Measurements from ENCODE around the gene GXYLT1. TPM values are rescaled to one million over a fixed set of nuclear protein-coding genes. Genes with fewer than 3 reads are reported as not detected.

GXYLT1 gene
- polyA plus RNA-seq, 1 of the 3 experiments (the other 2 are of a cell fraction), result 5.0 TPM

GRCh38 chr12:42103155-42103554 is 41.5 kb downstream of the GXYLT1 start:
- Histone ChIP-seq H3K9ac (no peak overlapping the region), H3K4me2 (no peak overlapping the region), H3K9me3 (no peaks in the 10 kb centered on the region), H3K4me3 (ENCODE audit: low read depth in 2 of 2, low read length in 1 of 2) (no peak overlapping the region), H3K79me2 (ENCODE audit: insufficient read depth) (no peaks in the 10 kb centered on the region), H3K4me1 (ENCODE audit: control insufficient read depth in 1 of 2, insufficient read depth in 2 of 2, low read depth in 1 of 2, low read length in 1 of 2) (no peaks in the 10 kb centered on the region; a peak in 2 of 4 replicates), H3F3A (replicated peaks; ENCODE audit: insufficient read depth) (peaks cover 15% of the 10 kb centered on the region), H2AFZ (ENCODE audit: low read depth) (no peak overlapping the region), H3K27ac (ENCODE audit: low read depth in 2 of 2, low read length in 1 of 2) (no peak overlapping the region), H3K9me2 (no peaks in the 10 kb centered on the region), H4K20me1 (ENCODE audit: insufficient read depth) (no peaks in the 10 kb centered on the region), H3K27me3 (ENCODE audit: insufficient read depth) (no peaks in the 10 kb centered on the region), H3K36me3 (replicated peaks in 1 of 2; ENCODE audit: control insufficient read depth in 1 of 2, insufficient read depth in 2 of 2, low read length in 1 of 2) (peaks cover 5 to 7% of the 10 kb centered on the region in 2 experiments)
- no peak for DNase-seq
- TF ChIP-seq PBX3 (IDR thresholded peaks at IDR 0.05), result no peak
- no peak for TF ChIP-seq MXI1 (IDR thresholded peaks at IDR 0.05; ENCODE audit: low read depth, low read length)
- TF ChIP-seq TCF12 (IDR thresholded peaks at IDR 0.05), result no peak
- no peak for TF ChIP-seq MAX (IDR thresholded peaks at IDR 0.05; ENCODE audit: low read depth)
- TF ChIP-seq TEAD4 (IDR thresholded peaks at IDR 0.05; ENCODE audit: borderline replicate concordance, insufficient read depth), result no peak
- TF ChIP-seq ZBTB33 (IDR thresholded peaks at IDR 0.05; ENCODE audit: borderline replicate concordance, low read depth), result no peak
- TF ChIP-seq EP300 (IDR thresholded peaks at IDR 0.05; ENCODE audit: borderline replicate concordance in 1 of 2, low read depth in 1 of 2, low read length in 1 of 2), result no peak
- TF ChIP-seq RFX5 (IDR thresholded peaks at IDR 0.05; ENCODE audit: low read length), result no peak
- no peak for TF ChIP-seq EZH2phosphoT487 (IDR thresholded peaks at IDR 0.05; ENCODE audit: borderline replicate concordance, low read depth)
- TF ChIP-seq CTCF (IDR thresholded peaks at IDR 0.05), result no peak
- ChIA-PET CTCF (no interaction called here), POLR2A (no interaction called here)
- WGBS (ENCODE audit: low lambda C conversion rate), result 97% methylated on average over 4 of the region's 4 CpGs

- H4K20me1 ChIP-seq (ENCODE audit: insufficient read depth), result no peaks in the 10 kb centered on the region
- no peaks in the 10 kb centered on the region for H3K9me2 ChIP-seq
- H3K4me2 ChIP-seq, result no peak overlapping the region
- no peak overlapping the region for H3K9ac ChIP-seq
- peaks cover 3% of the 10 kb centered on the region in 2 experiments for H3K36me3 ChIP-seq (replicated peaks in 1 of 2; ENCODE audit: control insufficient read depth in 1 of 2, insufficient read depth in 2 of 2, low read length in 1 of 2)
- no peak overlapping the region for H3K27ac ChIP-seq (ENCODE audit: low read depth in 2 of 2, low read length in 1 of 2)
- no peak overlapping the region for H3K4me3 ChIP-seq (ENCODE audit: low read depth in 2 of 2, low read length in 1 of 2)
- H3K4me1 ChIP-seq (ENCODE audit: control insufficient read depth in 1 of 2, insufficient read depth in 2 of 2, low read depth in 1 of 2, low read length in 1 of 2), result no peaks in the 10 kb centered on the region; a peak in 2 of 4 replicates
- no peaks in the 10 kb centered on the region for H3K79me2 ChIP-seq (ENCODE audit: insufficient read depth)
- over 99% methylated on average over 3 of the region's 3 CpGs for WGBS (ENCODE audit: low lambda C conversion rate)
- DNase-seq, result no peak
- ChIA-PET CTCF (no interaction called here), POLR2A (no interaction called here)
- H3F3A ChIP-seq (replicated peaks; ENCODE audit: insufficient read depth), result peaks cover 15% of the 10 kb centered on the region
- TF ChIP-seq REST (IDR thresholded peaks at IDR 0.05; ENCODE audit: low read depth, low read length) (no peak), MEF2A (IDR thresholded peaks at IDR 0.05; ENCODE audit: borderline replicate concordance, low read depth) (no peak), FOSL2 (IDR thresholded peaks at IDR 0.05; ENCODE audit: borderline replicate concordance, low read depth) (no peak), CHD2 (IDR thresholded peaks at IDR 0.05; ENCODE audit: low read length, partially characterized antibody) (no peak), PBX3 (IDR thresholded peaks at IDR 0.05) (no peak), TCF12 (IDR thresholded peaks at IDR 0.05) (no peak), RAD21 (IDR thresholded peaks at IDR 0.05; ENCODE audit: low read length) (no peak), ELF1 (IDR thresholded peaks at IDR 0.05) (no peak), MAX (IDR thresholded peaks at IDR 0.05; ENCODE audit: low read depth) (no peak)
- H3K27me3 ChIP-seq (ENCODE audit: insufficient read depth), result no peaks in the 10 kb centered on the region
- no peak overlapping the region for H2AFZ ChIP-seq (ENCODE audit: low read depth)
- H3K9me3 ChIP-seq, result no peaks in the 10 kb centered on the region
These were observed 42.0 kb downstream of the GXYLT1 start for GRCh38 chr12:42102720-42103119.
